ENCODE results near the gene PLET1.

Gene PLET1

DNA sequence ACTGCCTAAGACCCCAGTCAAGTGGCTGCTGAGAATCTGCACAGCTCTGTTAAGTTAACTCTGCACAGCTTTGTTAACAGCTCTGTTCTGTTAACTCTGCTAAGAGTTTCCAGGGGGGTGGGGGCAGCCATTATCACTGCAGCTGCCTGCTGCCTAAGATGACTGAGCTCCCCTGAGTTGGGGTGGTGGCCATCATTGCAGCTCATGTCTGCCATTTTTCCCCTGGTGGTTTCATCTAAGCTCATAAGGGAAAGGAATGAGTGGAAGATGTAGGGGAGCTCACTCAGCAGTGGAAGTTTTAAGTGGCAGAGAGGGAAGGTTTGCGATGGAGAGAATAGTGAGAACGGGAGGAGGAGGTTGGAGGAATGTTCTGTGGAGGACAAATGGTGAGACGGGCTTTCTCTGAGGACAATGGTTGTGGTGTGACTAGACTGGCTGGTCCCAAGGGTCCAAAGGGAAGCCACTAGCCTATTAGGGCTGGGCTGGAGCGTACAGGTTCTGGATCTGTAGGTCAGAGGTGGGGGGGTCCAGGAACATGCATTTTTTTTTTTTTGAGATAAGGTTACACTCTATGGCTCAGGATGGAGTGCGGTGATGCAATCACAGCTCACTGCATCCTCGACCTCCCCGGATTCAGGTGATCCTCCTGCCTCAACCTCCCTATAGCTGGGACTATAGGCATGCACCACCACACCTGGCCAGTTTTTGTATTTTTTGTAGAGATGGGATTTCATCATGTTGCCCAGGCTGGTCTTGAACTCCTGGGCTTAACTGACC, 13.5 kb upstream of the PLET1 start:
- no peak overlapping the region for H3K4me3 ChIP-seq (ENCODE audit: insufficient read depth, low read length, poor library complexity, severe bottlenecking)

GRCh38 chr11:112273066-112273465, 12.4 kb upstream of the PLET1 start:
- Histone ChIP-seq H3K4me3 (ENCODE audit: insufficient read depth, low read length, poor library complexity, severe bottlenecking) (no peak overlapping the region), H3K27me3 (ENCODE audit: low read length) (no peaks in the 10 kb centered on the region), H3K9ac (ENCODE audit: low read length) (no peak overlapping the region), H4K20me1 (ENCODE audit: low read depth, low read length) (no peaks in the 10 kb centered on the region), H2AFZ (ENCODE audit: low read depth, low read length, severe bottlenecking) (no peak overlapping the region), H3K79me2 (ENCODE audit: insufficient read depth, low read length) (no peaks in the 10 kb centered on the region), H3K9me3 (ENCODE audit: insufficient read depth, low read length) (no peaks in the 10 kb centered on the region), H3F3A (ENCODE audit: insufficient read depth) (no peaks in the 10 kb centered on the region), H3K36me3 (ENCODE audit: low read length) (no peaks in the 10 kb centered on the region), H3K4me2 (ENCODE audit: low read depth, low read length, poor library complexity, severe bottlenecking) (no peak overlapping the region), H3K9me2 (replicated peaks; ENCODE audit: insufficient read depth, low read length) (no peaks in the 10 kb centered on the region), H3K27ac (ENCODE audit: low read depth, low read length) (no peak overlapping the region)
- TF ChIP-seq, protein P1, sequence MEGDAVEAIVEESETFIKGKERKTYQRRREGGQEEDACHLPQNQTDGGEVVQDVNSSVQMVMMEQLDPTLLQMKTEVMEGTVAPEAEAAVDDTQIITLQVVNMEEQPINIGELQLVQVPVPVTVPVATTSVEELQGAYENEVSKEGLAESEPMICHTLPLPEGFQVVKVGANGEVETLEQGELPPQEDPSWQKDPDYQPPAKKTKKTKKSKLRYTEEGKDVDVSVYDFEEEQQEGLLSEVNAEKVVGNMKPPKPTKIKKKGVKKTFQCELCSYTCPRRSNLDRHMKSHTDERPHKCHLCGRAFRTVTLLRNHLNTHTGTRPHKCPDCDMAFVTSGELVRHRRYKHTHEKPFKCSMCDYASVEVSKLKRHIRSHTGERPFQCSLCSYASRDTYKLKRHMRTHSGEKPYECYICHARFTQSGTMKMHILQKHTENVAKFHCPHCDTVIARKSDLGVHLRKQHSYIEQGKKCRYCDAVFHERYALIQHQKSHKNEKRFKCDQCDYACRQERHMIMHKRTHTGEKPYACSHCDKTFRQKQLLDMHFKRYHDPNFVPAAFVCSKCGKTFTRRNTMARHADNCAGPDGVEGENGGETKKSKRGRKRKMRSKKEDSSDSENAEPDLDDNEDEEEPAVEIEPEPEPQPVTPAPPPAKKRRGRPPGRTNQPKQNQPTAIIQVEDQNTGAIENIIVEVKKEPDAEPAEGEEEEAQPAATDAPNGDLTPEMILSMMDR (IDR thresholded peaks at IDR 0.05; ENCODE audit: insufficient read depth, low read length, poor library complexity, severe bottlenecking): no peak
- no peak for TF ChIP-seq EZH2phosphoT487 (conservative IDR thresholded peaks at IDR 0.05; ENCODE audit: low read length)

More for the DNA sequence above, 13.5 kb upstream of the PLET1 start:
- Histone ChIP-seq H2AFZ (ENCODE audit: low read depth, low read length, severe bottlenecking) (no peak overlapping the region), H4K20me1 (ENCODE audit: low read depth, low read length) (no peaks in the 10 kb centered on the region), H3K9me2 (replicated peaks; ENCODE audit: insufficient read depth, low read length) (no peaks in the 10 kb centered on the region), H3K27ac (ENCODE audit: low read depth, low read length) (no peak overlapping the region), H3K36me3 (ENCODE audit: low read length) (no peaks in the 10 kb centered on the region), H3K9ac (ENCODE audit: low read length) (no peak overlapping the region), H3F3A (ENCODE audit: insufficient read depth) (no peaks in the 10 kb centered on the region), H3K9me3 (ENCODE audit: insufficient read depth, low read length) (no peaks in the 10 kb centered on the region), H3K4me2 (ENCODE audit: low read depth, low read length, poor library complexity, severe bottlenecking) (no peak overlapping the region), H3K27me3 (ENCODE audit: low read length) (no peaks in the 10 kb centered on the region), H3K79me2 (ENCODE audit: insufficient read depth, low read length) (no peaks in the 10 kb centered on the region)
- TF ChIP-seq, protein P1 (IDR thresholded peaks at IDR 0.05; ENCODE audit: insufficient read depth, low read length, poor library complexity, severe bottlenecking): no peak
- no peak for TF ChIP-seq EZH2phosphoT487 (conservative IDR thresholded peaks at IDR 0.05; ENCODE audit: low read length)

- H2AFZ ChIP-seq (ENCODE audit: low read depth, low read length, severe bottlenecking): no peak overlapping the region
- no peak overlapping the region for H3K27ac ChIP-seq (ENCODE audit: low read depth, low read length)
- H3K79me2 ChIP-seq (ENCODE audit: insufficient read depth, low read length): no peaks in the 10 kb centered on the region
- no peaks in the 10 kb centered on the region for H4K20me1 ChIP-seq (ENCODE audit: low read depth, low read length)
- no peaks in the 10 kb centered on the region for H3K9me2 ChIP-seq (replicated peaks; ENCODE audit: insufficient read depth, low read length)
- H3K36me3 ChIP-seq (ENCODE audit: low read length): no peaks in the 10 kb centered on the region
- H3K9ac ChIP-seq (ENCODE audit: low read length): no peak overlapping the region
- TF ChIP-seq EZH2phosphoT487 (conservative IDR thresholded peaks at IDR 0.05; ENCODE audit: low read length): no peak
- TF ChIP-seq, protein P1 (IDR thresholded peaks at IDR 0.05; ENCODE audit: insufficient read depth, low read length, poor library complexity, severe bottlenecking): no peak
- H3K4me3 ChIP-seq (ENCODE audit: insufficient read depth, low read length, poor library complexity, severe bottlenecking): no peak overlapping the region
- H3K9me3 ChIP-seq (ENCODE audit: insufficient read depth, low read length): no peaks in the 10 kb centered on the region
- no peaks in the 10 kb centered on the region for H3K27me3 ChIP-seq (ENCODE audit: low read length)
- H3K4me2 ChIP-seq (ENCODE audit: low read depth, low read length, poor library complexity, severe bottlenecking): no peak overlapping the region
- no peaks in the 10 kb centered on the region for H3F3A ChIP-seq (ENCODE audit: insufficient read depth)
Measured at GRCh38 chr11:112271242-112271641, 10.6 kb upstream of the PLET1 start.
